HG02798 (cell line): ENCODE data around the gene KLHL42.
"Not testable (repeated sequence)": the region's sequence is repeated elsewhere in the genome, so short reads cannot be mapped to it uniquely, and the experiment has no call there.

Experiments used
- ATAC-seq: cut with Tn5 transposase; IDR thresholded peaks from one replicate; pipeline ENCODE4 v1.9.1; 2021; ENCODE audit warnings: mild to moderate bottlenecking; ENCODE audit not compliant: unreplicated experiment, poor library complexity

KLHL42 gene

GRCh38 chr12:27847293-27847692, 67.3 kb downstream of the KLHL42 start:
- not testable (repeated sequence) for ATAC-seq

GRCh38 chr12:27851311-27851710, 71.3 kb downstream of the KLHL42 start:
- no peak for ATAC-seq

- ATAC-seq = no peak
These were observed 72.1 kb downstream of the KLHL42 start for GRCh38 chr12:27852117-27852516.
